Measurements from ENCODE around the gene YRDC. TPM values are rescaled to one million over a fixed set of nuclear protein-coding genes. Genes with fewer than 3 reads are reported as not detected.

The YRDC gene
- total and polyA plus RNA-seq, 2 of the 13 experiments (the other 11 are each of a cell fraction or from before 2014, with no cell fraction given): 27.5 to 29.2 TPM

- no peak for TF ChIP-seq AFF4 (CRISPR knock-in tag; IDR thresholded peaks at IDR 0.05)
- 0 out of 2 replicates have a peak, but pooled peaks have one; percentile 40 for TF ChIP-seq ZBTB10 (CRISPR knock-in tag; IDR thresholded peaks at IDR 0.05; ENCODE audit: borderline replicate concordance)
- no peak for TF ChIP-seq MYPOP (CRISPR knock-in tag; IDR thresholded peaks at IDR 0.05)
- no peak for TF ChIP-seq CC2D1A (CRISPR knock-in tag; IDR thresholded peaks at IDR 0.05)
- TF ChIP-seq FOXA3 (CRISPR knock-in tag; IDR thresholded peaks at IDR 0.05): no peak
- no peak for TF ChIP-seq ISX (CRISPR knock-in tag; conservative IDR thresholded peaks at IDR 0.05)
- peak; percentile 66; the same call in 1 of the 2 replicates for TF ChIP-seq BRF2 (CRISPR knock-in tag; IDR thresholded peaks at IDR 0.05)
- peak; percentile 67 for TF ChIP-seq ZNF883 (CRISPR knock-in tag; IDR thresholded peaks at IDR 0.05; ENCODE audit: not compliant biosample characterization)
- no peak for TF ChIP-seq SCMH1 (CRISPR knock-in tag; IDR thresholded peaks at IDR 0.05; ENCODE audit: borderline replicate concordance)
- TF ChIP-seq ZBTB1 (CRISPR knock-in tag; IDR thresholded peaks at IDR 0.05; ENCODE audit: borderline replicate concordance): no peak
- TF ChIP-seq ZNF12 (CRISPR knock-in tag; IDR thresholded peaks at IDR 0.05): no peak
- no peak for TF ChIP-seq GFI1 (CRISPR knock-in tag; IDR thresholded peaks at IDR 0.05; ENCODE audit: borderline replicate concordance)
- no peak for TF ChIP-seq ATF2 (CRISPR knock-in tag; IDR thresholded peaks at IDR 0.05)
- no peak for TF ChIP-seq ZNF432 (CRISPR knock-in tag; IDR thresholded peaks at IDR 0.05; ENCODE audit: borderline replicate concordance)
- TF ChIP-seq CSRNP1 (CRISPR knock-in tag; IDR thresholded peaks at IDR 0.05): no peak
- TF ChIP-seq RBFOX2 (IDR thresholded peaks at IDR 0.05; ENCODE audit: low read depth, low read length): peak; percentile 69
Observed at GRCh38 chr1:37793773-37794371, 14.1 kb downstream of the YRDC start, which contains the start of gene MANEAL (continued).

Measured in HepG2 (cell line).